GM12872 (cell line): ENCODE results near the gene IL3.

Experiments
- CTCF ChIP-seq: IDR thresholded peaks from 3 replicates; pipeline ENCODE4 v1.5.1; 2011; ENCODE audit warnings: low read depth, mild to moderate bottlenecking, low read length, moderate library complexity; ENCODE audit not compliant: insufficient read depth

The IL3 gene

GRCh38 chr5:132103969-132104391 lies 43.5 kb downstream of the IL3 start:
- no peak for TF ChIP-seq CTCF

GRCh38 chr5:132104556-132104955 lies 44.1 kb downstream of the IL3 start:
- TF ChIP-seq CTCF = no peak

GRCh38 chr5:132105688-132106087 lies 45.2 kb downstream of the IL3 start:
- TF ChIP-seq CTCF = no peak

GRCh38 chr5:132109494-132110053 lies 49.1 kb downstream of the IL3 start:
- TF ChIP-seq CTCF = no peak

- TF ChIP-seq CTCF = no peak
These were observed 49.7 kb downstream of the IL3 start for GRCh38 chr5:132110195-132110594.

GRCh38 chr5:132110930-132111329 lies 50.5 kb downstream of the IL3 start:
- TF ChIP-seq CTCF = no peak

GRCh38 chr5:132112111-132112510 lies 51.7 kb downstream of the IL3 start:
- TF ChIP-seq CTCF = no peak
